ENCODE results near the gene PIAS1.
"Not testable (repeated sequence)": the region's sequence is repeated elsewhere in the genome, so short reads cannot be mapped to it uniquely, and the experiment has no call there.

The PIAS1 gene

GRCh38 chr15:68224108-68224507 lies 170.0 kb downstream of the PIAS1 start:
- H3K4me3 ChIP-seq (replicated peaks; ENCODE audit: low read depth, low read length) = no peak overlapping the region
- DNase-seq (ENCODE audit: extremely low read depth, low read depth) = no peak
- no peak for TF ChIP-seq CTCF (IDR thresholded peaks at IDR 0.05; ENCODE audit: low read depth, low read length, missing control alignments)

GRCh38 chr15:68224546-68225250 lies 170.6 kb downstream of the PIAS1 start:
- DNase-seq (ENCODE audit: extremely low read depth, low read depth) = no peak
- H3K4me3 ChIP-seq (replicated peaks; ENCODE audit: low read depth, low read length) = no peak overlapping the region
- TF ChIP-seq CTCF (IDR thresholded peaks at IDR 0.05; ENCODE audit: low read depth, low read length, missing control alignments) = no peak

GRCh38 chr15:68225442-68225841 lies 171.3 kb downstream of the PIAS1 start:
- not testable (repeated sequence) for DNase-seq (ENCODE audit: extremely low read depth, low read depth); H3K4me3 ChIP-seq (replicated peaks; ENCODE audit: low read depth, low read length)

GRCh38 chr15:68227643-68228142 lies 173.6 kb downstream of the PIAS1 start:
- peak overlapping the region; percentile 93 for H3K4me3 ChIP-seq (replicated peaks; ENCODE audit: low read depth, low read length)
- TF ChIP-seq CTCF (IDR thresholded peaks at IDR 0.05; ENCODE audit: low read depth, low read length, missing control alignments) = no peak
- no peak for DNase-seq (ENCODE audit: extremely low read depth, low read depth)

GRCh38 chr15:68228143-68228970 lies 174.2 kb downstream of the PIAS1 start:
- TF ChIP-seq CTCF (IDR thresholded peaks at IDR 0.05; ENCODE audit: low read depth, low read length, missing control alignments) = no peak
- DNase-seq (ENCODE audit: extremely low read depth, low read depth) = no peak
- H3K4me3 ChIP-seq (replicated peaks; ENCODE audit: low read depth, low read length) = peak overlapping the region; percentile 93

- DNase-seq (ENCODE audit: extremely low read depth, low read depth) = no peak
- no peak for TF ChIP-seq CTCF (IDR thresholded peaks at IDR 0.05; ENCODE audit: low read depth, low read length, missing control alignments)
- peak overlapping the region; percentile 93 for H3K4me3 ChIP-seq (replicated peaks; ENCODE audit: low read depth, low read length)
Observed at GRCh38 chr15:68228971-68229385, 174.9 kb downstream of the PIAS1 start.

All from HFF-Myc (cell line).